HEK293T (cell line): ENCODE results near the gene PLBD1.

Experiments used
- CTCF ChIA-PET: fragments of 350-600 bp; formaldehyde crosslinking; extraction: SDS; loops from one replicate; lab custom pipeline; 2021; ENCODE audit warnings: antibody characterized with exemption, inconsistent platforms; lab: Yijun Ruan, JAX
- POLR2A ChIA-PET: fragments of 350-600 bp; formaldehyde crosslinking; extraction: SDS; loops from one replicate; lab custom pipeline; 2020; ENCODE audit warnings: antibody characterized with exemption, inconsistent platforms; lab: Yijun Ruan, JAX
- DNase-seq: peaks from one replicate; pipeline ENCODE4 v3.0.0; 2012; ENCODE audit warnings: mixed read lengths; ENCODE audit errors: extremely low spot score
- ARNT ChIP-seq: fragments of 450-650 bp; IDR thresholded peaks from 2 replicates; pipeline ENCODE4 v1.6.1; 2017; ENCODE audit warnings: mild to moderate bottlenecking
- BHLHE40 ChIP-seq: fragments of 450-650 bp; IDR thresholded peaks from 2 replicates; pipeline ENCODE4 v1.6.1; 2016; ENCODE audit warnings: mild to moderate bottlenecking, moderate library complexity, borderline replicate concordance
- CTBP1 ChIP-seq: fragments of 450-650 bp; IDR thresholded peaks from 2 replicates; pipeline ENCODE4 v1.6.1; 2016; ENCODE audit warnings: borderline replicate concordance
- ELF4 ChIP-seq: fragments of 450-650 bp; IDR thresholded peaks from 2 replicates; pipeline ENCODE4 v1.6.1; 2017; ENCODE audit warnings: antibody characterized with exemption
- FOXA1 ChIP-seq: fragments of 450-650 bp; IDR thresholded peaks from 2 replicates; pipeline ENCODE4 v1.6.1; 2016; ENCODE audit warnings: mild to moderate bottlenecking
- FOXK2 ChIP-seq: fragments of 450-650 bp; IDR thresholded peaks from 2 replicates; pipeline ENCODE4 v1.6.1; 2016; ENCODE audit warnings: mild to moderate bottlenecking
- FOXM1 ChIP-seq: fragments of 450-650 bp; IDR thresholded peaks from 2 replicates; pipeline ENCODE4 v1.6.1; 2017; ENCODE audit warnings: mild to moderate bottlenecking, borderline replicate concordance
- HDGF ChIP-seq: fragments of 450-650 bp; IDR thresholded peaks from 2 replicates; pipeline ENCODE4 v1.6.1; 2017; ENCODE audit warnings: antibody characterized with exemption, borderline replicate concordance
- L3MBTL2 ChIP-seq: fragments of 450-650 bp; conservative IDR thresholded peaks from 2 replicates; pipeline ENCODE4 v1.6.1; 2016; ENCODE audit warnings: mild to moderate bottlenecking
- LEF1 ChIP-seq: fragments of 450-650 bp; IDR thresholded peaks from 2 replicates; pipeline ENCODE4 v1.6.1; 2017; ENCODE audit warnings: mild to moderate bottlenecking, borderline replicate concordance
- NFRKB ChIP-seq: fragments of 450-650 bp; IDR thresholded peaks from 2 replicates; pipeline ENCODE4 v1.6.1; 2016; ENCODE audit warnings: mild to moderate bottlenecking, moderate library complexity
- SP1 ChIP-seq: fragments of 450-650 bp; IDR thresholded peaks from 2 replicates; pipeline ENCODE4 v1.6.1; 2017
- SUZ12 ChIP-seq: fragments of 450-650 bp; IDR thresholded peaks from 2 replicates; pipeline ENCODE4 v1.6.1; 2016; ENCODE audit warnings: mild to moderate bottlenecking
- TARDBP ChIP-seq: fragments of 450-650 bp; IDR thresholded peaks from 2 replicates; pipeline ENCODE4 v1.6.1; 2016
- ZNF384 ChIP-seq: fragments of 450-650 bp; IDR thresholded peaks from 2 replicates; pipeline ENCODE4 v1.6.1; 2016
- TF ChIP-seq, protein P1 (sequence below): fragments of 450-650 bp; IDR thresholded peaks from 2 replicates; pipeline ENCODE4 v1.6.1; 2016

PLBD1 gene, protein sequence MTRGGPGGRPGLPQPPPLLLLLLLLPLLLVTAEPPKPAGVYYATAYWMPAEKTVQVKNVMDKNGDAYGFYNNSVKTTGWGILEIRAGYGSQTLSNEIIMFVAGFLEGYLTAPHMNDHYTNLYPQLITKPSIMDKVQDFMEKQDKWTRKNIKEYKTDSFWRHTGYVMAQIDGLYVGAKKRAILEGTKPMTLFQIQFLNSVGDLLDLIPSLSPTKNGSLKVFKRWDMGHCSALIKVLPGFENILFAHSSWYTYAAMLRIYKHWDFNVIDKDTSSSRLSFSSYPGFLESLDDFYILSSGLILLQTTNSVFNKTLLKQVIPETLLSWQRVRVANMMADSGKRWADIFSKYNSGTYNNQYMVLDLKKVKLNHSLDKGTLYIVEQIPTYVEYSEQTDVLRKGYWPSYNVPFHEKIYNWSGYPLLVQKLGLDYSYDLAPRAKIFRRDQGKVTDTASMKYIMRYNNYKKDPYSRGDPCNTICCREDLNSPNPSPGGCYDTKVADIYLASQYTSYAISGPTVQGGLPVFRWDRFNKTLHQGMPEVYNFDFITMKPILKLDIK

DNA sequence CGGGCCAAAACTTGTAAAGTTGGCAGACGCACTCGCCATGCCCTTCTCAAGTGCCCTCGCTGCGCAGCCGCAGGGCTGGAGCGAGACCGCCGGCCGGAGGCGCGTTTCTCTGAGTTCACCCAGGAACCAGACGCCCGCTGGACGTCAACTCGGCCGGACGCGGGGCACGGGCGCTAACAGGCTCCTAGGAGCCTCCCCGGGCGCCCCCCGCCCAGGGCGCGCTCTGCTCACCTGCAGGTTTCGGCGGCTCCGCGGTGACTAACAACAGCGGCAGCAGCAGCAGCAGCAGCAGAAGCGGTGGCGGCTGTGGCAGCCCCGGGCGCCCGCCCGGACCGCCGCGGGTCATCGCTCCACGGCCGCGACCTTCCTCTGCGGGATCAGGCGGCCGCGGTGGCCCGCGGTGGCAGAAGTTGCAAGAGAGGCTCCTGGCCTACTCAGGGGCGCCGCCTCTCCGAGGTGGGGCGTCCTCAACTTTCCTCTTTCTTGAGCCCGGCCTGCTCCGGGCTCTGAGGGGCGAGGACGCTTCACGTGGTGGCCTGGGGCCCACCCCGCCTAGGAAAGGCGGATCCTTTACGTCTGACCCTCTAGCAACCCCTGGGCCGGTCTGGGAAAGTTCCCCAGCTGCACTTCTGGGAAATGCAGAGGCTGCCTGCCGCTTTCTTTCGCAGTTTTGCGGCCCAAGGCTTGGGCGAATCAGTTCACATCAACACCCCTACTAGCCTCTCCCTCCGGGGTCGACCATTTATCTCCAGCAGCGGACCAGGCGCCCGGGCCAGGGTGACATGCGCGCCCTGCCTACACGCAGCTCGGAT, at the start of gene PLBD1:
PLBD1 (minus strand) TSS at position 533 of the 812 bp plus-strand sequence; CDS start at position 346, 187 bp downstream.
- ChIA-PET CTCF (no interaction called here), POLR2A (no interaction called here)
- no peak for DNase-seq
- TF ChIP-seq, protein P1, sequence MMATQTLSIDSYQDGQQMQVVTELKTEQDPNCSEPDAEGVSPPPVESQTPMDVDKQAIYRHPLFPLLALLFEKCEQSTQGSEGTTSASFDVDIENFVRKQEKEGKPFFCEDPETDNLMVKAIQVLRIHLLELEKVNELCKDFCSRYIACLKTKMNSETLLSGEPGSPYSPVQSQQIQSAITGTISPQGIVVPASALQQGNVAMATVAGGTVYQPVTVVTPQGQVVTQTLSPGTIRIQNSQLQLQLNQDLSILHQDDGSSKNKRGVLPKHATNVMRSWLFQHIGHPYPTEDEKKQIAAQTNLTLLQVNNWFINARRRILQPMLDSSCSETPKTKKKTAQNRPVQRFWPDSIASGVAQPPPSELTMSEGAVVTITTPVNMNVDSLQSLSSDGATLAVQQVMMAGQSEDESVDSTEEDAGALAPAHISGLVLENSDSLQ, result no peak
- TF ChIP-seq ARNT (no peak), FOXA1 (no peak), NFRKB (no peak), FOXK2 (no peak), FOXM1 (no peak), L3MBTL2 (no peak), BHLHE40 (no peak), HDGF (no peak), ZNF384 (no peak), SP1 (no peak), LEF1 (no peak), SUZ12 (no peak), CTBP1 (no peak), TARDBP (no peak), ELF4 (no peak)

DNA sequence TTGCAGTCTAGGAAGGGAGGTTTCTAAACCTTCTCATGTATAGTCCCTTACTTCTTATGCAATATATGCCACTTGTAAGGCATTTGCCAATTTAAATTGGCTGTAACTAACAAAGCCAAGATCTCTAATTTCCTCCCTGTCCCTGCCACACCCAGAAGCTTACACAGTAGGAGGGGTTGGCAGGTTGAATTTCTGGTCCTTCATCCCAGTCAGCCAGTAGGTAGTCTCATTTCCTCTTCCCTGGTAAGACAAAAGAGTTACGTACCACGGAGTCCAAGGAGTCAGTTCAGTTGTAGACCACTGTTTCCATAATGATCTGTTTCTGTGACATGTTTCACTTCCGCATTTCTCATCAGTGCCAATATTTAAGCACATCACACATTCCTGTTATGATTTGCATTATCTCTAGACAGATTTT, 47.0 kb upstream of the PLBD1 start:
- CTCF ChIA-PET, result no interaction called here
- TF ChIP-seq SP1 (no peak), ELF4 (no peak), FOXA1 (no peak), NFRKB (no peak), BHLHE40 (no peak), SUZ12 (no peak), TARDBP (no peak), L3MBTL2 (no peak), CTBP1 (no peak)
- DNase-seq, result no peak
- POLR2A ChIA-PET, result no interaction called here

DNA sequence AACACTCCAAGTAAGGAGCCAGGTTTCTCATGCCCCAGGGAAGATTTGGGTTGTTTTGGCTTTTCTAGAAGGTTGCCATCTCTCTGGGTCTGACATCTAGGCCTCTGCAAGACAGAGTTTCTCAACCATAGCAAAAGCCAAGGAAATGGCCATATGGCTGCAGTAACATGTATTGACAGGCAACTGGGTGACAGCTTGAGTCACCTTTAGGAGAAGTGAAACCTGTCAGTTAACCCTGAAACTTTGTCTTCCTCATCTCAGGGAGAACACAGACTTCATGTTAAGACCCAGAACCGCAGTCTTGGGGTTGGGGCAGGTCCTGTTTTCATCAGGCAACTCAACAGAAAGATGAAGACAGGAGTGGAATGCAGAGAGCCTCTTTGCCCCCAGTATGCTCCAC, 46.0 kb upstream of the PLBD1 start:
- TF ChIP-seq CTBP1 (no peak), FOXA1 (no peak), SUZ12 (no peak), BHLHE40 (no peak), ARNT (no peak), ZNF384 (no peak), SP1 (no peak), FOXK2 (no peak), LEF1 (no peak), HDGF (no peak), TARDBP (no peak), L3MBTL2 (no peak), ELF4 (no peak), FOXM1 (no peak), NFRKB (no peak)
- TF ChIP-seq, protein P1, result no peak
- ChIA-PET POLR2A (no interaction called here), CTCF (no interaction called here)
- DNase-seq, result no peak

DNA sequence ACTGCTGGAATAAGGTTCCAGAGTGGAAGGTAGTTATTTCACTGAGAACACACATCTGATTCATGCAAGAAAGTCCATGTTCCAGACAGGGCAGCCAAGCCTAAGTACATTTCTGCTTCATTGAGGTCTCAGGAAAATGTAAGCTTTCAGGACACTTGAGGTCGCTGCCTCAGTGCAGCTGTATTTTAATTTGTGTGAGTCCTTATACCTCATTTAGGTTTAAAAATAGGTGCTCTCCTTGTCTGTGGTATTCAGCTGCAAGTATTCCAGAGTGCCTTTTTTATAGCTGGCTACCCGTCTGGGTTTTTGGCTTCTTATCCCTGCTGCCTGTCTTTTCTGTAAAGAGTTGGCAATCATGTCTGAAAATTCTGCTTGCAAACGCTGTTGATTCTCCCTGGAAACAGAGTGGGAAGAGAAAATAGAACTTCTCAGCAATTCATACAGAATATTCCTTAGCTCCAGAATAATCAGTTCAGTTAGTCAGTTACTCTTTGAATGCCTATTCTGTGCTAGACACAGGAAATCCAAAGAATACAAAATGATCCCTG, 45.3 kb upstream of the PLBD1 start:
- TF ChIP-seq FOXA1 (no peak), NFRKB (no peak), BHLHE40 (no peak), ARNT (no peak), SUZ12 (no peak)
- CTCF ChIA-PET, result no interaction called here
- POLR2A ChIA-PET, result no interaction called here
- DNase-seq, result no peak

DNA sequence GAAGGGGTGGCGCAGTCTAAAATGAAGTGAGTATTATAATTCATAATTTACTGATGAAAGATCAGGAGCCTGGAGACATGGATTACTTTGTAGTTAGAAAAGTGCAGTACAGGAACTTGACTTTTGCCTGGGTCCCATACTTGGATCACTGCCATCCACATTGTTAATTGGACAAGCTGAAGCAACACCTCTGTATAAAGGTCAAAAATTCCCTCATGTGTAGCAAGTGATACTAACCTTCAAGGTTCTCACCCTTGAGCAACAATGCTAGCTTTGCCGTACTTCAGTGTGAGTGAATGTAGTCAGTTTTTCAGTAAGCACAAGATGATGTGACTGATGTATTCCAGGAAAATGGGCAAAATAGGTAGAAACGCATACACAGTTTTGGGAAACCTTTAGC, 44.6 kb upstream of the PLBD1 start:
- no peak for TF ChIP-seq SP1
- no peak for TF ChIP-seq FOXK2
- no peak for TF ChIP-seq L3MBTL2
- TF ChIP-seq, protein P1, result no peak
- TF ChIP-seq ARNT, result no peak
- no peak for TF ChIP-seq ELF4
- no peak for TF ChIP-seq TARDBP
- TF ChIP-seq HDGF, result no peak
- no peak for TF ChIP-seq LEF1
- TF ChIP-seq BHLHE40, result no peak
- TF ChIP-seq SUZ12, result no peak
- no peak for TF ChIP-seq NFRKB
- DNase-seq, result no peak
- POLR2A ChIA-PET, result no interaction called here
- CTCF ChIA-PET, result interaction anchor here (0.6 kb wide), 1 partner anchor 426 kb away, joined by 3 read pairs; no protein-coding TSS in a partner anchor
